Peyer's patch (tissue), 4 donors: ENCODE measurements around the gene GNAS. TPM values are rescaled to one million over a fixed set of nuclear protein-coding genes. Genes with fewer than 3 reads are reported as not detected.
A peak's percentile ranks its signal among the peaks of the same experiment; 100 is the strongest.

Experiments used
- DNase-seq, 3 donors: peaks; one replicate each; pipeline ENCODE4 v3.0.0-alpha.2; 2017 to 2019
- H3K27ac ChIP-seq, 4 donors: fragments of 200-600 bp; sonication (generic); one replicate each; pipeline ENCODE4 v1.5.1; 2016 to 2019
- H3K27me3 ChIP-seq, 2 donors: fragments of 200-600 bp; sonication (generic); one replicate each; pipeline ENCODE4 v1.5.1; 2019
- H3K36me3 ChIP-seq, 3 donors: fragments of 200-600 bp; sonication (generic); one replicate each; pipeline ENCODE4 v1.5.1; 2016 to 2019
- H3K4me1 ChIP-seq, 4 donors: fragments of 200-600 bp; sonication (generic); one replicate each; pipeline ENCODE4 v1.5.1; 2016 to 2019
- H3K4me3 ChIP-seq, 4 donors: fragments of 200-600 bp; sonication (generic); 1 replicate in 3 of 4; 2 replicates in 1 of 4; pipeline ENCODE4 v1.5.1; 2016 to 2019; ENCODE audit warnings: mild to moderate bottlenecking in 1 of 4
- H3K9me3 ChIP-seq, 4 donors: fragments of 200-600 bp; sonication (generic); one replicate each; pipeline ENCODE4 v1.5.1; 2016 to 2019; ENCODE audit warnings: mild to moderate bottlenecking in 1 of 4
- CTCF ChIP-seq, 6 experiments: fragments of 450-650 bp in 4 of 6; fragments of 200-600 bp in 2 of 6; sonication (generic) in 1 of 6; IDR thresholded peaks; one replicate each; pipeline ENCODE4 v1.5.1; 2017 to 2019; ENCODE audit warnings: antibody characterized with exemption in 6 of 6, mild to moderate bottlenecking in 3 of 6, moderate library complexity in 1 of 6
- POLR2A ChIP-seq, 2 donors: fragments of 450-650 bp; IDR thresholded peaks; one replicate each; pipeline ENCODE4 v1.5.1; 2017; ENCODE audit warnings: antibody characterized with exemption in 2 of 2, mild to moderate bottlenecking in 2 of 2, moderate library complexity in 2 of 2
- total RNA-seq, 4 donors: library from RNA; depleted of rRNA; stranded (reverse); fragments of >200 nt; gene quantifications; one replicate each; pipeline ENCODE4 v1.1.0, GENCODE V29; 2016

Gene GNAS
- total RNA-seq, 4 donors from 2014 or later, result 382 to 889 (median 658) TPM

DNA sequence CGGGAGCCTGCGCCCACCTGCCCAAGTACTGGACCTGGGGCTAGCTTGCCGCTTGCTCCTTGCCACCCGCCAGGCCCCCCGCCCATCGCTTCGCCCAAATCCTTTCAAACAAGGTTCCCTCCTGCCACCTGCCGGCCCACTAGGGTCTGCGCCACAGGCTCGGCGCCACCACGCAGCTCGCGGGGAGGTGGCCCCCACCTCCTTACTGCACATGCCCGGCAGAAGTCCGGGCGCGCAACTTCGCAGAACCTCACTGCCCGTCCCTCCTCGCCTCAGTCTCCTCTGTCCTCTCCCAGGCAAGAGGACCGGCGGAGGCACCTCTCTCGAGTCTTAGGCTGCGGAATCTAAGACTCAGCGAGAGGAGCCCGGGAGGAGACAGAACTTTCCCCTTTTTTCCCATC is 13.0 kb upstream of the GNAS start:
- H3K27me3 ChIP-seq, result peaks cover 0 to 4% of the 10 kb centered on the region in 2 donors
- peak overlapping the region in 1 of 4 donors; percentile 3 for H3K4me3 ChIP-seq
- TF ChIP-seq CTCF (IDR thresholded peaks at IDR 0.05) (peak in 2 of 6 experiments; percentile 5 to 24), POLR2A (IDR thresholded peaks at IDR 0.05) (no peak)
- no peak for DNase-seq
- no peak overlapping the region for H3K27ac ChIP-seq
- no peaks in the 10 kb centered on the region for H3K36me3 ChIP-seq
- H3K4me1 ChIP-seq, result no peaks in the 10 kb centered on the region
- H3K9me3 ChIP-seq, result no peaks in the 10 kb centered on the region

DNA sequence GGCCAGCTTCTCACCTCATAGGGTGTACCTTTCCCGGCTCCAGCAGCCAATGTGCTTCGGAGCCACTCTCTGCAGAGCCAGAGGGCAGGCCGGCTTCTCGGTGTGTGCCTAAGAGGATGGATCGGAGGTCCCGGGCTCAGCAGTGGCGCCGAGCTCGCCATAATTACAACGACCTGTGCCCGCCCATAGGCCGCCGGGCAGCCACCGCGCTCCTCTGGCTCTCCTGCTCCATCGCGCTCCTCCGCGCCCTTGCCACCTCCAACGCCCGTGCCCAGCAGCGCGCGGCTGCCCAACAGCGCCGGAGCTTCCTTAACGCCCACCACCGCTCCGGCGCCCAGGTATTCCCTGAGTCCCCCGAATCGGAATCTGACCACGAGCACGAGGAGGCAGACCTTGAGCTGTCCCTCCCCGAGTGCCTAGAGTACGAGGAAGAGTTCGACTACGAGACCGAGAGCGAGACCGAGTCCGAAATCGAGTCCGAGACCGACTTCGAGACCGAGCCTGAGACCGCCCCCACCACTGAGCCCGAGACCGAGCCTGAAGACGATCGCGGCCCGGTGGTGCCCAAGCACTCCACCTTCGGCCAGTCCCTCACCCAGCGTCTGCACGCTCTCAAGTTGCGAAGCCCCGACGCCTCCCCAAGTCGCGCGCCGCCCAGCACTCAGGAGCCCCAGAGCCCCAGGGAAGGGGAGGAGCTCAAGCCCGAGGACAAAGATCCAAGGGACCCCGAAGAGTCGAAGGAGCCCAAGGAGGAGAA is 12.3 kb upstream of the GNAS start:
- Histone ChIP-seq H3K27me3 (peaks cover 0 to 4% of the 10 kb centered on the region in 2 donors), H3K4me3 (no peak overlapping the region)

DNA sequence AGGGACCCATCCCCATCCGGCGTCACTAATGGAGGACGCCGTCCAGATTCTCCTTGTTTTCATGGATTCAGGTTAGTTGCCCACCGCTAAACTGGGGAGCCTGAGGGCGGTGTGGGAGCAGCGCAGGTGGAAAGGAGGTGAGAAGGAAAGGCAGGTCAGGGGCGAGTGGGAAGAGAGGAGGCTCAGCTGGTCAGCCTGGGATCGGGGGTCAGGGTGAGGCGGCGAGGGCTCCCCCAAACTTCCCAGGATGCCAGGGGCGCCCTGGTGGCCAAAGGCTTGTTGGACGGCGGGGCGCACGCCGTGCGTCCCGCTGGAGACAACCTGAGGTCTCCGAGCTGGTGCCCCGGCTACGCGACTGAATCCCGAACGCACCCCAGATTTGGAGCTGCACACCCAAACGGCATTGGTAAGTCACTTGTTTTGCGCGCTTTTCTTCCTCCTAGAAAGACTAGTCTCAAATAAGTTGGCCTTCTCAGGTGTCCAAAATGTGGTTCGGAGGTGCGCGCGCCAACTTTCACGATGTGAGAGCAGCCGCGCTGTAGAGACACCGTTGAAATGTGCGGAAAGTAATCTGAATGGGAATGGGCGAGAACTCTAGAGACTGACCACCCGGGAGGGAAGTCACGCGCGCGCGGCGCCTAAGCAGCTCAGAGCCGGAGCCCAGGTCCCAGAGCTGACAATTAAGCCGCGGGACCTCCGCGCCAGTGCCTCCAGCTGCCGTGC is 11.5 kb upstream of the GNAS start:
- no peak for TF ChIP-seq POLR2A (IDR thresholded peaks at IDR 0.05)
- TF ChIP-seq CTCF (IDR thresholded peaks at IDR 0.05), result no peak
- Histone ChIP-seq H3K36me3 (no peaks in the 10 kb centered on the region), H3K27me3 (peaks cover 0 to 4% of the 10 kb centered on the region in 2 donors), H3K4me3 (no peak overlapping the region), H3K27ac (no peak overlapping the region), H3K9me3 (no peaks in the 10 kb centered on the region), H3K4me1 (no peaks in the 10 kb centered on the region)
- no peak for DNase-seq

More for the DNA sequence above, 12.3 kb upstream of the GNAS start:
- TF ChIP-seq CTCF (IDR thresholded peaks at IDR 0.05), result no peak
- TF ChIP-seq POLR2A (IDR thresholded peaks at IDR 0.05), result no peak
- H3K36me3 ChIP-seq, result no peaks in the 10 kb centered on the region
- no peak for DNase-seq
- H3K9me3 ChIP-seq, result no peaks in the 10 kb centered on the region
- no peaks in the 10 kb centered on the region for H3K4me1 ChIP-seq
- no peak overlapping the region for H3K27ac ChIP-seq

DNA sequence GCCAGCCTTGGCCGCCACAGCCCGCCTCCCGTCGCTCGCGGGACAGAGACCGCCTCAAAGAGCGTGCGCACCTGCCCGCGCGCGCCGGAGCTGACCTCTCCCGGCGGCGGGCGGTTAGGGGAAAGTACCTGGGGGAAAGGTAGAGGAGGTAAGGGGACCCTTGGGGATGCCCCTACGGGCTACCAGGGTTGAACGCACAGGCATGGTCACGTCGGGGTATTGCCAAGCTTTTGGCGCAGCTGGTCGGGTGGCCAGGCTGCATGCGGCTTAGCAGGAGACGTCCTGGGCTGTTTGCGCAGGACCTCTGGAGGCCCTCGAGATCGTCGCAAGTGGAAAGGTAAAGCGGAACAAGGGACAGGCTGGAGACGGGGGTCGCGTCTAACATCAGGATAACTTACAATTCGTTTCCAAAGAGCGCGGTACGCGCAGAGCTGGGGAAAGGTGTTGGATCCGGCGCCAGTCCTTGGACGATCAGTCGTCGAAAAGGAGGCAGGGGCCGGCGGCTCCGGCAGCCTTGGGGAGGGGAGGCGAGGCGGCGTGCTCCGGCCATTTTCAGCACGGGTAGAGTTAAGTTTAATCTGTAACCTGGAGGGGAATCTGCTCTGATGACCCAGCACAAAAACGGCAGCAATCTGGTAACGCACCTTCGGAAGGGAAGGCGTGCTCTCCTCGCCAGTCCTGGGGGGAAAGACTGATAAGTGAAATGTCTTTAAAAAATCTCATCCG is 10.8 kb upstream of the GNAS start:
- peaks cover 0 to 4% of the 10 kb centered on the region in 2 donors for H3K27me3 ChIP-seq
- no peak overlapping the region for H3K4me3 ChIP-seq
- no peak for DNase-seq
- H3K4me1 ChIP-seq, result no peaks in the 10 kb centered on the region
- TF ChIP-seq CTCF (IDR thresholded peaks at IDR 0.05) (no peak), POLR2A (IDR thresholded peaks at IDR 0.05) (no peak)
- no peaks in the 10 kb centered on the region for H3K9me3 ChIP-seq
- H3K36me3 ChIP-seq, result no peaks in the 10 kb centered on the region
- H3K27ac ChIP-seq, result no peak overlapping the region

GRCh38 chr20:58842276-58842675 is 10.2 kb upstream of the GNAS start:
- Histone ChIP-seq H3K27me3 (peaks cover 0 to 4% of the 10 kb centered on the region in 2 donors), H3K27ac (no peak overlapping the region), H3K4me1 (no peaks in the 10 kb centered on the region), H3K36me3 (no peaks in the 10 kb centered on the region), H3K9me3 (no peaks in the 10 kb centered on the region), H3K4me3 (no peak overlapping the region)
- no peak for DNase-seq
- no peak for TF ChIP-seq POLR2A (IDR thresholded peaks at IDR 0.05)
- no peak for TF ChIP-seq CTCF (IDR thresholded peaks at IDR 0.05)
